ENCODE measurements around the gene HILPDA. TPM values are rescaled to one million over a fixed set of nuclear protein-coding genes. Genes with fewer than 3 reads are reported as not detected.

The HILPDA gene
- total RNA-seq, 1 donor from 2014 or later, result 13.1 TPM

- Histone ChIP-seq H3K27ac (no peak overlapping the region), H3K27me3 (ENCODE audit: low read depth) (no peaks in the 10 kb centered on the region), H3K36me3 (no peaks in the 10 kb centered on the region), H3K9me3 (no peaks in the 10 kb centered on the region), H3K4me1 (no peaks in the 10 kb centered on the region), H3K4me3 (no peak overlapping the region)
- DNase-seq (no peak), ATAC-seq (no peak)
- intact Hi-C loops (cut with DNase I), result loop anchor here (5.0 kb wide), 1 partner anchor 38 kb away; no protein-coding TSS in a partner anchor
- no peak for TF ChIP-seq CTCF (IDR thresholded peaks at IDR 0.05)
Measured at GRCh38 chr7:128424686-128425275, 30.9 kb upstream of the HILPDA start.

- intact Hi-C loops (cut with DNase I), result loop anchor here (5.0 kb wide), 1 partner anchor 36 kb away; no protein-coding TSS in a partner anchor
- DNase-seq, result peak; percentile 71
- Histone ChIP-seq H3K4me3 (no peak overlapping the region), H3K9me3 (no peaks in the 10 kb centered on the region), H3K27me3 (ENCODE audit: low read depth) (peaks cover 6% of the 10 kb centered on the region), H3K36me3 (no peaks in the 10 kb centered on the region), H3K27ac (no peak overlapping the region), H3K4me1 (no peaks in the 10 kb centered on the region)
- ATAC-seq, result peak; percentile 84 to 90
- TF ChIP-seq CTCF (IDR thresholded peaks at IDR 0.05), result peak; percentile 95
Measured at GRCh38 chr7:128425850-128426249, 29.8 kb upstream of the HILPDA start.

GRCh38 chr7:128427289-128427891 lies 28.3 kb upstream of the HILPDA start:
- intact Hi-C loops (cut with DNase I), result loop anchor here (5.0 kb wide), 1 partner anchor 35 kb away; no protein-coding TSS in a partner anchor
- no peaks in the 10 kb centered on the region for H3K9me3 ChIP-seq

GRCh38 chr7:128430207-128430606 lies 25.5 kb upstream of the HILPDA start:
- DNase-seq (no peak), ATAC-seq (no peak)
- no peak overlapping the region for H3K4me3 ChIP-seq
- no peaks in the 10 kb centered on the region for H3K9me3 ChIP-seq
- no peak overlapping the region for H3K27ac ChIP-seq
- H3K4me1 ChIP-seq, result no peaks in the 10 kb centered on the region
- H3K27me3 ChIP-seq (ENCODE audit: low read depth), result peaks cover 6% of the 10 kb centered on the region
- intact Hi-C loops (cut with DNase I), result no loop called here
- no peak for TF ChIP-seq CTCF (IDR thresholded peaks at IDR 0.05)
- H3K36me3 ChIP-seq, result no peaks in the 10 kb centered on the region

More at GRCh38 chr7:128427289-128427891, 28.3 kb upstream of the HILPDA start:
- no peaks in the 10 kb centered on the region for H3K4me1 ChIP-seq
- H3K36me3 ChIP-seq, result no peaks in the 10 kb centered on the region
- H3K27me3 ChIP-seq (ENCODE audit: low read depth), result peaks cover 6% of the 10 kb centered on the region
- peak; percentile 84 for TF ChIP-seq CTCF (IDR thresholded peaks at IDR 0.05)
- H3K4me3 ChIP-seq, result no peak overlapping the region
- H3K27ac ChIP-seq, result no peak overlapping the region
- ATAC-seq (peak; percentile 71 to 83), DNase-seq (no peak)

- H3K36me3 ChIP-seq, result no peaks in the 10 kb centered on the region
- H3K9me3 ChIP-seq, result no peaks in the 10 kb centered on the region
- H3K27me3 ChIP-seq (ENCODE audit: low read depth), result peaks cover 6% of the 10 kb centered on the region
- H3K4me3 ChIP-seq, result no peak overlapping the region
- no peak overlapping the region for H3K27ac ChIP-seq
- no peak for TF ChIP-seq CTCF (IDR thresholded peaks at IDR 0.05)
- DNase-seq, result peak; percentile 62
- peak; percentile 36 to 76 for ATAC-seq
- intact Hi-C loops (cut with DNase I), result no loop called here
- no peaks in the 10 kb centered on the region for H3K4me1 ChIP-seq
Measured at GRCh38 chr7:128431221-128431620, 24.5 kb upstream of the HILPDA start.
